PC-3 (cell line): ENCODE measurements around the gene MRM3.

Source experiments
- CTCF ChIP-seq: fragments of 300-600 bp; sonication (generic); conservative IDR thresholded peaks from 2 replicates; pipeline ENCODE4 v1.5.1; 2017; ENCODE audit warnings: antibody characterized with exemption, low read depth, mild to moderate bottlenecking, low read length
- EZH2 ChIP-seq: fragments of 300-600 bp; sonication (generic); IDR thresholded peaks from one replicate; pipeline ENCODE4 v1.6.1; 2017; ENCODE audit warnings: antibody characterized with exemption, mild to moderate bottlenecking, low read length; ENCODE audit not compliant: unreplicated experiment

DNA sequence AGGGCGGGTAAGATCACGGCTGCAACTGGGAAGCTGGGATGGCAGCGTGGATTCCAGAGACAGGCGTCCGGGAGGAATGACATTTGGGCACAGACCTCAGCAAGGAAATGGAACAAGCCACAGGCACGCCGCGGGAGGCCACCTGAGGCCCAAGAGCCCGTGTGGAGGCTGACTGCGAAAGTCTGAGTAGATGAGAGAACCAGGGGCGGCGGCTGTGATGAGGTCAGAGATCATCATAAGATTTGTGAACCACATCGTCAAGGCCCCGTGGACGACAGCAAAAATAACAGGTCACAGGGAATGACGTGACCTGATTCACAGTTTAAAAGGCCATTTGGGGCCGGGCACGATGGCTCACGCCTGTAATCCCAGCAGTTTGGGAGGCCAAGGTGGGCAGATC lies 48.2 kb downstream of the MRM3 start:
- TF ChIP-seq EZH2 (no peak), CTCF (no peak)
